GM18499 (cell line): ENCODE data around the gene RHBDL1.
A peak's percentile ranks its signal among the peaks of the same experiment; 100 is the strongest.
"Not testable (repeated sequence)": the region's sequence is repeated elsewhere in the genome, so short reads cannot be mapped to it uniquely, and the experiment has no call there.

Source experiments
- ATAC-seq: cut with Tn5 transposase; IDR thresholded peaks from one replicate; pipeline ENCODE4 v1.9.1; 2021; ENCODE audit warnings: moderate number of reproducible peaks; ENCODE audit not compliant: insufficient read depth, unreplicated experiment

RHBDL1 gene

GRCh38 chr16:684071-684794 lies 8.8 kb downstream of the RHBDL1 start, which contains the start of gene JMJD8:
Gene JMJD8 (minus strand): TSS chr16:684334. CDS start chr16:684319, 15 bp downstream.
- ATAC-seq = peak; percentile 59

GRCh38 chr16:684961-685696 lies 9.7 kb downstream of the RHBDL1 start:
- no peak for ATAC-seq

GRCh38 chr16:685967-686366 lies 10.5 kb downstream of the RHBDL1 start:
- ATAC-seq = no peak

GRCh38 chr16:686459-687260 lies 11.2 kb downstream of the RHBDL1 start:
- no peak for ATAC-seq

GRCh38 chr16:687499-687898 lies 12.0 kb downstream of the RHBDL1 start:
- ATAC-seq = no peak

GRCh38 chr16:689175-689897 lies 13.9 kb downstream of the RHBDL1 start:
- no peak for ATAC-seq

GRCh38 chr16:691242-691641 lies 15.8 kb downstream of the RHBDL1 start:
- ATAC-seq = not testable (repeated sequence)

GRCh38 chr16:692356-693108 lies 17.1 kb downstream of the RHBDL1 start:
- ATAC-seq = no peak

- ATAC-seq = no peak
Measured at GRCh38 chr16:693364-693763, 17.9 kb downstream of the RHBDL1 start.

GRCh38 chr16:693766-694165 lies 18.3 kb downstream of the RHBDL1 start:
- ATAC-seq = no peak

GRCh38 chr16:694187-694862 lies 18.9 kb downstream of the RHBDL1 start:
- no peak for ATAC-seq

GRCh38 chr16:694863-695354 lies 19.4 kb downstream of the RHBDL1 start:
- no peak for ATAC-seq

GRCh38 chr16:695355-696089 lies 20.1 kb downstream of the RHBDL1 start:
- ATAC-seq = no peak

- no peak for ATAC-seq
Measured at GRCh38 chr16:698911-699671, 23.6 kb downstream of the RHBDL1 start.

- ATAC-seq = no peak
Measured at GRCh38 chr16:700684-701584, 25.5 kb downstream of the RHBDL1 start.

- no peak for ATAC-seq
Measured at GRCh38 chr16:702341-702740, 26.9 kb downstream of the RHBDL1 start.
